Measurements from ENCODE around the gene GPR31. TPM values are rescaled to one million over a fixed set of nuclear protein-coding genes. Genes with fewer than 3 reads are reported as not detected.

GPR31 gene
- total and polyA plus RNA-seq, 2 donors from 2014 or later = 0.16 TPM; not detected in 1

DNA sequence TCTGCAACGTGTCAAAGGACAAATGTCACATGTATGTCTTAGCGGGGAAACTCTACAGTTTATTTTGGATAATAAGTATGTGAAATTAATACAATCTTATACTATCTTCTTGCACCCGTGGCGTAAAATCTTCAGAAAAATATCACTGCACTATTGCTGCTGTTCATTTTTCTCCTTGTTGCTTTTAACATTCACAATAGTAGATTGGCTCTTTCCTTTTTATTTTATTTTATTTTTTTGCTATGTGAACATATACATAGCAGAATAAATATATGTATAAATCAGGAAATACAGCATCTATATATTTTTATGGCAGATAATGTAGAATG, 15.4 kb downstream of the GPR31 start:
- H3K4me3 ChIP-seq (ENCODE audit: low read length in 3 of 3) = no peak overlapping the region
- no peak overlapping the region for H3K27ac ChIP-seq (ENCODE audit: low read depth in 2 of 2, low read length in 2 of 2)
- no peaks in the 10 kb centered on the region for H3K9me3 ChIP-seq (ENCODE audit: control insufficient read depth in 2 of 3, insufficient read depth in 1 of 3, low read length in 3 of 3)
- no peak for FAIRE-seq
- H3K4me1 ChIP-seq (ENCODE audit: control insufficient read depth in 2 of 3, insufficient read depth in 2 of 3, low read depth in 1 of 3, low read length in 3 of 3) = no peaks in the 10 kb centered on the region
- H3K27me3 ChIP-seq (ENCODE audit: control insufficient read depth, insufficient read depth, low read length) = no peaks in the 10 kb centered on the region
- H3K9ac ChIP-seq (ENCODE audit: low read length in 3 of 3) = no peak overlapping the region
- TF ChIP-seq CTCF (IDR thresholded peaks at IDR 0.05; ENCODE audit: borderline replicate concordance, extremely low read depth, insufficient read depth) = no peak
- no peak for DNase-seq
- H3K36me3 ChIP-seq (ENCODE audit: control insufficient read depth in 2 of 3, insufficient read depth in 3 of 3, low read length in 3 of 3) = no peaks in the 10 kb centered on the region
- intact Hi-C loops (cut with DNase I) = loop anchor here (10.0 kb wide), 1 partner anchor 368 kb away; no protein-coding TSS in a partner anchor

DNA sequence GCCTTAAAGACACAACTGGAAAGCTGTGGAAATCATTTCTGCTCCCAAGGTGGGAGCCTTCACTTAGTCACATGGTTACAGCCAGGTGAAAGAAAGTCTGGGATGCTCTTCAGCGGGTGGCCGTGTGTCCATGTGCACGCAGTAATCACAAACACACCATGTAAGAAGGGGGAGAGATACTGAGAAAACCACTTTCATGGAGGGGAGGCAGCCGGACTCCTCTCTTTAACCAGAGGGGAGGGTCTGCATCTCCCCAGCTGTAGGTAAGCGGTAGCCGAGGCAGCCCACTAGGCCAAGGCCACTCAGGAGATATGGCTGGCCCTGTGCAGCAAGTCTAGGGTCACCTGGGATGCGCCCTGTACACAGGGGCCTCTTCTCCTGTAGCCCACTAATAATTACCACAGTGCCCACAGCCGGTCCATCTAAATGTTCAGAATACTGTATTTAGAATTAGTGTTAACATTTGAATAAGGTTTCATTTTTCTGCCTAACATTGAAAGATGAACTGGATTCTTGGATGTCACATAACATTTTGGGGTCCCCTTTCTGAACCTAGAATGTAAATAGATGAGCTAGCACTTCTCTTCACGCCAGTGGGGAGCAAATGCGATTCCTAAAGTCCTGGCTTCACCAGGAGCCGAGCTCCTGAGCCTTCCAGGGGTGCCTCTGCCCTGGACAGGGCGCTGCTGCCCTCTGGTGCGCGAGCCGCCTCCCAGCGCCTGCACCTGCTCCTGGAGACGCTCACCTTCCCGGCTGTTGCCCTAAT, 15.9 kb downstream of the GPR31 start:
- Histone ChIP-seq H3K9me3 (ENCODE audit: control insufficient read depth in 2 of 3, insufficient read depth in 1 of 3, low read length in 3 of 3) (no peaks in the 10 kb centered on the region), H3K9ac (ENCODE audit: low read length in 3 of 3) (no peak overlapping the region), H3K4me1 (ENCODE audit: control insufficient read depth in 2 of 3, insufficient read depth in 2 of 3, low read depth in 1 of 3, low read length in 3 of 3) (no peaks in the 10 kb centered on the region), H3K36me3 (ENCODE audit: control insufficient read depth in 2 of 3, insufficient read depth in 3 of 3, low read length in 3 of 3) (no peaks in the 10 kb centered on the region), H3K4me3 (ENCODE audit: low read length in 3 of 3) (no peak overlapping the region), H3K27ac (ENCODE audit: low read depth in 2 of 2, low read length in 2 of 2) (no peak overlapping the region), H3K27me3 (ENCODE audit: control insufficient read depth, insufficient read depth, low read length) (no peaks in the 10 kb centered on the region)
- FAIRE-seq = no peak
- peak; percentile 79 for TF ChIP-seq CTCF (IDR thresholded peaks at IDR 0.05; ENCODE audit: borderline replicate concordance, extremely low read depth, insufficient read depth)
- intact Hi-C loops (cut with DNase I) = loop anchor here (10.0 kb wide), 1 partner anchor 367 kb away; no protein-coding TSS in a partner anchor
- peak in 4 of 5 donors; percentile 58 to 67 (median 60) for DNase-seq

GRCh38 chr6:167140589-167141474, 16.9 kb downstream of the GPR31 start:
- intact Hi-C loops (cut with DNase I) = loop anchor here (10.0 kb wide), 1 partner anchor 366 kb away; no protein-coding TSS in a partner anchor
- Histone ChIP-seq H3K27ac (ENCODE audit: low read depth in 2 of 2, low read length in 2 of 2) (no peak overlapping the region), H3K27me3 (ENCODE audit: control insufficient read depth, insufficient read depth, low read length) (no peaks in the 10 kb centered on the region), H3K9ac (ENCODE audit: low read length in 3 of 3) (no peak overlapping the region), H3K9me3 (ENCODE audit: control insufficient read depth in 2 of 3, insufficient read depth in 1 of 3, low read length in 3 of 3) (no peaks in the 10 kb centered on the region), H3K4me3 (ENCODE audit: low read length in 3 of 3) (no peak overlapping the region), H3K4me1 (ENCODE audit: control insufficient read depth in 2 of 3, insufficient read depth in 2 of 3, low read depth in 1 of 3, low read length in 3 of 3) (no peaks in the 10 kb centered on the region), H3K36me3 (ENCODE audit: control insufficient read depth in 2 of 3, insufficient read depth in 3 of 3, low read length in 3 of 3) (no peaks in the 10 kb centered on the region)
- no peak for DNase-seq
- TF ChIP-seq CTCF (IDR thresholded peaks at IDR 0.05; ENCODE audit: borderline replicate concordance, extremely low read depth, insufficient read depth) = no peak
- FAIRE-seq = no peak

Measured in kidney (tissue), 14 donors.